HCT116 (cell line): ENCODE measurements around the gene AOAH. TPM values are rescaled to one million over a fixed set of nuclear protein-coding genes. Genes with fewer than 3 reads are reported as not detected.

Experiments used
- ATAC-seq: fragments of 200-7000 bp; cut with Tn5 transposase; 2 replicates; pipeline ENCODE4 v1.9.1; 2020; ENCODE audit warnings: mild to moderate bottlenecking, moderate library complexity
- BruUV-seq: library from RNA; stranded (reverse); fragments of 400-500 nt; replicated peaks from 2 replicates; lab custom pipeline; 2021; lab: Mats Ljungman, UMichigan
- CTCF ChIA-PET: fragments of 300-600 bp; sonication (Branson Sonifier 250); formaldehyde crosslinking; loops from one replicate; lab custom pipeline; 2021; ENCODE audit warnings: antibody characterized with exemption; lab: Charles Lee
- POLR2A ChIA-PET: fragments of 300-600, 350-600 bp; sonication (Branson Sonifier 250); formaldehyde crosslinking; loops from one replicate; lab custom pipeline; 2021; ENCODE audit warnings: antibody characterized with exemption; lab: Charles Lee
- RAD21 ChIA-PET, 2 experiments: fragments of 300-600 bp; sonication (Branson Sonifier 250); formaldehyde crosslinking; loops; one replicate each; lab custom pipeline; 2023; ENCODE audit warnings: low total read pairs in 2 of 2; ENCODE audit not compliant: uncharacterized antibody in 2 of 2, unreplicated experiment in 2 of 2, low non-redundant PET in 1 of 2; lab: Charles Lee
- DNase-seq: peaks from one replicate; pipeline ENCODE4 v3.0.0-alpha.2; 2010; ENCODE audit warnings: low read depth, low spot score
- H2AFZ ChIP-seq: fragments of 200-600 bp; shearing (Covaris generic), sonication (generic); 2 replicates; pipeline ENCODE4 v1.6.1; 2017; ENCODE audit warnings: low read depth, mixed run types, mixed read lengths, antibody characterized with exemption, low read length; ENCODE audit not compliant: poor library complexity, severe bottlenecking
- H3K27ac ChIP-seq: 2 replicates; pipeline ENCODE4 v1.5.1; 2012; ENCODE audit warnings: low read depth, low read length
- H3K27me3 ChIP-seq: fragments of 200-600 bp; sonication (generic); 2 replicates; pipeline ENCODE4 v1.6.1; 2016; ENCODE audit warnings: mixed run types, low read length, mixed read lengths; ENCODE audit not compliant: insufficient read depth
- H3K36me3 ChIP-seq, 2 experiments: fragments of 200-500 bp in 1 of 2; fragments of 200-600 bp in 1 of 2; sonication (Bioruptor generic) in 1 of 2; sonication (generic) in 1 of 2; 2 replicates each; pipeline versions ENCODE4 v1.5.1 to v1.6.1; 2014 to 2016; ENCODE audit warnings: low read length in 2 of 2, inconsistent platforms in 1 of 2, mixed read lengths in 1 of 2, mixed run types in 1 of 2; ENCODE audit not compliant: insufficient read depth in 2 of 2, control insufficient read depth in 1 of 2
- H3K4me1 ChIP-seq, 2 experiments: fragments of 200-600 bp in 1 of 2; sonication (generic) in 1 of 2; 2 replicates each; pipeline versions ENCODE4 v1.5.1 to v1.6.1; 2012 to 2017; ENCODE audit warnings: low read length in 2 of 2, inconsistent platforms in 1 of 2, mild to moderate bottlenecking in 1 of 2, mixed read lengths in 1 of 2, mixed run types in 1 of 2, moderate library complexity in 1 of 2; ENCODE audit not compliant: insufficient read depth in 2 of 2, control insufficient read depth in 1 of 2
- H3K4me2 ChIP-seq: fragments of 200-600 bp; sonication (generic); 2 replicates; pipeline ENCODE4 v1.6.1; 2017; ENCODE audit warnings: mixed run types, low read length, mixed read lengths
- H3K4me3 ChIP-seq, 2 experiments: fragments of 200-600 bp in 1 of 2; sonication (generic) in 1 of 2; replicated peaks in 1 of 2; 2 replicates each; pipeline ENCODE4 v1.5.1; 2011 to 2016; ENCODE audit warnings: low read length in 2 of 2, control low read depth in 1 of 2, low read depth in 1 of 2, mild to moderate bottlenecking in 1 of 2, mixed read lengths in 1 of 2, mixed run types in 1 of 2
- H3K79me2 ChIP-seq: fragments of 200-600 bp; sonication (generic); 2 replicates; pipeline ENCODE4 v1.6.1; 2017; ENCODE audit warnings: mild to moderate bottlenecking, mixed run types, low read length, moderate library complexity, mixed read lengths; ENCODE audit not compliant: insufficient read depth
- H3K9ac ChIP-seq: fragments of 200-600 bp; sonication (generic); 2 replicates; pipeline ENCODE4 v1.6.1; 2016; ENCODE audit warnings: low read length, mixed read lengths
- H3K9me2 ChIP-seq: fragments of 200-600 bp; sonication (generic), shearing (Covaris generic); 2 replicates; pipeline ENCODE4 v1.6.1; 2017; ENCODE audit warnings: mixed run types, mild to moderate bottlenecking, moderate library complexity; ENCODE audit not compliant: insufficient read depth
- H3K9me3 ChIP-seq, 2 experiments: fragments of 200-500 bp in 1 of 2; fragments of 200-600 bp in 1 of 2; sonication (Bioruptor generic) in 1 of 2; sonication (generic) in 1 of 2; 2 replicates each; pipeline ENCODE4 v1.6.1; 2014 to 2017; ENCODE audit warnings: low read length in 2 of 2, mixed read lengths in 2 of 2, inconsistent platforms in 1 of 2, low read depth in 1 of 2, mild to moderate bottlenecking in 1 of 2, mixed run types in 1 of 2, moderate library complexity in 1 of 2; ENCODE audit not compliant: control insufficient read depth in 1 of 2, insufficient read depth in 1 of 2
- H4K20me1 ChIP-seq: fragments of 200-600 bp; sonication (generic), shearing (Covaris generic); 2 replicates; pipeline ENCODE4 v1.6.1; 2017; ENCODE audit warnings: mixed run types, mild to moderate bottlenecking, moderate library complexity; ENCODE audit not compliant: insufficient read depth
- EZH2phosphoT487 ChIP-seq: fragments of 200-600 bp; IDR thresholded peaks from 2 replicates; pipeline ENCODE4 v1.6.1; 2018; ENCODE audit warnings: antibody characterized with exemption, borderline replicate concordance
- YY1 ChIP-seq: IDR thresholded peaks from 2 replicates; pipeline ENCODE4 v1.6.1; 2011; ENCODE audit warnings: low read length, low read depth, moderate library complexity, mild to moderate bottlenecking; ENCODE audit not compliant: insufficient replicate concordance; ENCODE audit errors: extremely low read depth
- ZFX ChIP-seq: fragments of 450-650 bp; IDR thresholded peaks from 2 replicates; pipeline ENCODE4 v1.6.1; 2017
- intact Hi-C: fragments of 100-400 bp; cut with micrococcal nuclease; formaldehyde crosslinking; loops from 2 replicates; pipeline ENCODE4 v1.10.0; 2022
- total RNA-seq: library from RNA; stranded (reverse); gene quantifications from one replicate; pipeline ENCODE4 v1.2.1, GENCODE V29; 2021; ENCODE audit not compliant: unreplicated experiment
- TF ChIP-seq, protein P1 (sequence below), 3 experiments: fragments of 200-600 bp in 1 of 3; sonication (generic) in 1 of 3; IDR thresholded peaks in 2 of 3; conservative IDR thresholded peaks in 1 of 3; 2 replicates each; pipeline ENCODE4 v1.5.1; 2012 to 2017; ENCODE audit warnings: low read depth in 2 of 3, low read length in 2 of 3, antibody characterized with exemption in 1 of 3, borderline replicate concordance in 1 of 3, control low read depth in 1 of 3, mild to moderate bottlenecking in 1 of 3, mixed read lengths in 1 of 3, mixed run types in 1 of 3, moderate library complexity in 1 of 3; ENCODE audit not compliant: insufficient read depth in 1 of 3
- TF ChIP-seq, protein P2 (sequence below): IDR thresholded peaks from 2 replicates; pipeline ENCODE4 v1.6.1; 2012

The AOAH gene
- total RNA-seq, 1 experiment from 2014 or later, result 1.1 TPM

GRCh38 chr7:36766451-36766850, 42.2 kb upstream of the AOAH start:
- Histone ChIP-seq H3K27ac (no peak overlapping the region), H3K9me2 (no peaks in the 10 kb centered on the region), H3K79me2 (no peaks in the 10 kb centered on the region)
- DNase-seq, result no peak
- CTCF ChIA-PET, result no interaction called here
- TF ChIP-seq YY1, result no peak
- TF ChIP-seq, all 23 proteins: peak for 0
- no TSS peak for BruUV-seq
- ATAC-seq, result no peak
- ChIA-PET POLR2A (no interaction called here), RAD21 (no interaction called here)
- no peak overlapping the region for H3K4me2 ChIP-seq
- no peaks in the 10 kb centered on the region for H3K36me3 ChIP-seq
- no peaks in the 10 kb centered on the region for H3K27me3 ChIP-seq
- no peaks in the 10 kb centered on the region for H4K20me1 ChIP-seq
- no peak overlapping the region for H2AFZ ChIP-seq
- H3K4me3 ChIP-seq, result no peak overlapping the region
- H3K9me3 ChIP-seq, result no peaks in the 10 kb centered on the region
- no peak overlapping the region for H3K9ac ChIP-seq
- H3K4me1 ChIP-seq, result peaks cover 0 to 9% of the 10 kb centered on the region in 2 experiments; a peak in 2 of 4 replicates
- intact Hi-C loops, result no loop called here

GRCh38 chr7:36765605-36766004, 41.3 kb upstream of the AOAH start:
- CTCF ChIA-PET, result no interaction called here
- DNase-seq, result peak; percentile 27
- TF ChIP-seq EZH2phosphoT487 (no peak), ZFX (no peak)
- TF ChIP-seq, protein P1, sequence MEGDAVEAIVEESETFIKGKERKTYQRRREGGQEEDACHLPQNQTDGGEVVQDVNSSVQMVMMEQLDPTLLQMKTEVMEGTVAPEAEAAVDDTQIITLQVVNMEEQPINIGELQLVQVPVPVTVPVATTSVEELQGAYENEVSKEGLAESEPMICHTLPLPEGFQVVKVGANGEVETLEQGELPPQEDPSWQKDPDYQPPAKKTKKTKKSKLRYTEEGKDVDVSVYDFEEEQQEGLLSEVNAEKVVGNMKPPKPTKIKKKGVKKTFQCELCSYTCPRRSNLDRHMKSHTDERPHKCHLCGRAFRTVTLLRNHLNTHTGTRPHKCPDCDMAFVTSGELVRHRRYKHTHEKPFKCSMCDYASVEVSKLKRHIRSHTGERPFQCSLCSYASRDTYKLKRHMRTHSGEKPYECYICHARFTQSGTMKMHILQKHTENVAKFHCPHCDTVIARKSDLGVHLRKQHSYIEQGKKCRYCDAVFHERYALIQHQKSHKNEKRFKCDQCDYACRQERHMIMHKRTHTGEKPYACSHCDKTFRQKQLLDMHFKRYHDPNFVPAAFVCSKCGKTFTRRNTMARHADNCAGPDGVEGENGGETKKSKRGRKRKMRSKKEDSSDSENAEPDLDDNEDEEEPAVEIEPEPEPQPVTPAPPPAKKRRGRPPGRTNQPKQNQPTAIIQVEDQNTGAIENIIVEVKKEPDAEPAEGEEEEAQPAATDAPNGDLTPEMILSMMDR (IDR thresholded peaks at IDR 0.05 in 2 of 3, conservative IDR thresholded peaks at IDR 0.05 in 1 of 3; ENCODE audit: borderline replicate concordance in 1 of 3, insufficient read depth in 1 of 3, low read depth in 2 of 3, low read length in 2 of 3), result no peak
- TF ChIP-seq, protein P2, sequence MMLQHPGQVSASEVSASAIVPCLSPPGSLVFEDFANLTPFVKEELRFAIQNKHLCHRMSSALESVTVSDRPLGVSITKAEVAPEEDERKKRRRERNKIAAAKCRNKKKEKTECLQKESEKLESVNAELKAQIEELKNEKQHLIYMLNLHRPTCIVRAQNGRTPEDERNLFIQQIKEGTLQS, result no peak
- Histone ChIP-seq H3K27me3 (no peaks in the 10 kb centered on the region), H3K27ac (no peak overlapping the region), H4K20me1 (no peaks in the 10 kb centered on the region), H3K9ac (no peak overlapping the region), H3K9me3 (no peaks in the 10 kb centered on the region), H3K4me3 (no peak overlapping the region), H3K79me2 (no peaks in the 10 kb centered on the region), H3K4me2 (no peak overlapping the region), H3K4me1 (peaks cover 0 to 11% of the 10 kb centered on the region in 2 experiments; a peak in 2 of 4 replicates), H2AFZ (no peak overlapping the region), H3K36me3 (no peaks in the 10 kb centered on the region), H3K9me2 (no peaks in the 10 kb centered on the region)
- intact Hi-C loops, result no loop called here
- POLR2A ChIA-PET, result no interaction called here
- no TSS peak for BruUV-seq
- RAD21 ChIA-PET, result no interaction called here
- peak; percentile 91 for ATAC-seq
